ENCODE results near the gene NPHP4. TPM values are rescaled to one million over a fixed set of nuclear protein-coding genes. Genes with fewer than 3 reads are reported as not detected.

NPHP4 gene
- total RNA-seq, 1 donor, result 8.0 TPM

DNA sequence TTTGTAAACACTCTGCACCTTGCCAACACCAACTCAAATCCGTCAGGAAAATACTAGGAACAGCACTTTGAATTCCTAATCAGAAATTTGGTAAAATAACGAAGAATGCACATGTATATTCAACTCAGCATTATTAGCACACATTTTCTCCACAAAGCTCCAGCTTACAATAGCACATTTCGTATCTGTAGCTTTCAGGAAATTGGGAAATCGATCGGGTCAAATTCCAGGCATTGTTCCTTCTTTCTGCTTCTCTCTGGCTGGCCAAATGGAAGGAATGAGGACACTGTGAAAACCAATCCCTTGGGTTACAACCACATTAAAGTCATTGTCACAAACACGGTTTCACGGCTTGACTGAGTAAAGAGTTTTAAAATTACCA is 58.6 kb downstream of the NPHP4 start:
- TF ChIP-seq, protein P1, sequence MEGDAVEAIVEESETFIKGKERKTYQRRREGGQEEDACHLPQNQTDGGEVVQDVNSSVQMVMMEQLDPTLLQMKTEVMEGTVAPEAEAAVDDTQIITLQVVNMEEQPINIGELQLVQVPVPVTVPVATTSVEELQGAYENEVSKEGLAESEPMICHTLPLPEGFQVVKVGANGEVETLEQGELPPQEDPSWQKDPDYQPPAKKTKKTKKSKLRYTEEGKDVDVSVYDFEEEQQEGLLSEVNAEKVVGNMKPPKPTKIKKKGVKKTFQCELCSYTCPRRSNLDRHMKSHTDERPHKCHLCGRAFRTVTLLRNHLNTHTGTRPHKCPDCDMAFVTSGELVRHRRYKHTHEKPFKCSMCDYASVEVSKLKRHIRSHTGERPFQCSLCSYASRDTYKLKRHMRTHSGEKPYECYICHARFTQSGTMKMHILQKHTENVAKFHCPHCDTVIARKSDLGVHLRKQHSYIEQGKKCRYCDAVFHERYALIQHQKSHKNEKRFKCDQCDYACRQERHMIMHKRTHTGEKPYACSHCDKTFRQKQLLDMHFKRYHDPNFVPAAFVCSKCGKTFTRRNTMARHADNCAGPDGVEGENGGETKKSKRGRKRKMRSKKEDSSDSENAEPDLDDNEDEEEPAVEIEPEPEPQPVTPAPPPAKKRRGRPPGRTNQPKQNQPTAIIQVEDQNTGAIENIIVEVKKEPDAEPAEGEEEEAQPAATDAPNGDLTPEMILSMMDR (IDR thresholded peaks at IDR 0.05; ENCODE audit: extremely low read depth, low read depth, low read length), result no peak
- H3K27me3 ChIP-seq (ENCODE audit: insufficient read depth, low read length), result no peaks in the 10 kb centered on the region
- H4K20me1 ChIP-seq (ENCODE audit: insufficient read depth, low read length), result peaks cover 2% of the 10 kb centered on the region
- no peak overlapping the region for H3K27ac ChIP-seq (ENCODE audit: low read depth, low read length)
- no peaks in the 10 kb centered on the region for H3K9me3 ChIP-seq (ENCODE audit: low read depth, low read length)
- H3K4me2 ChIP-seq (ENCODE audit: insufficient read depth, low read length), result peak overlapping the region; percentile 16
- no peak overlapping the region for H2AFZ ChIP-seq (ENCODE audit: low read length)
- peaks cover 12% of the 10 kb centered on the region for H3K36me3 ChIP-seq (ENCODE audit: insufficient read depth, low read length)
- H3K79me2 ChIP-seq (ENCODE audit: insufficient read depth, low read length), result no peaks in the 10 kb centered on the region
- H3K4me3 ChIP-seq (ENCODE audit: insufficient read depth, low read length), result no peak overlapping the region
- DNase-seq (ENCODE audit: insufficient read length, low spot score, missing footprints), result peak; percentile 10
- peaks cover 13% of the 10 kb centered on the region for H3K4me1 ChIP-seq (ENCODE audit: insufficient read depth, low read length)

DNA sequence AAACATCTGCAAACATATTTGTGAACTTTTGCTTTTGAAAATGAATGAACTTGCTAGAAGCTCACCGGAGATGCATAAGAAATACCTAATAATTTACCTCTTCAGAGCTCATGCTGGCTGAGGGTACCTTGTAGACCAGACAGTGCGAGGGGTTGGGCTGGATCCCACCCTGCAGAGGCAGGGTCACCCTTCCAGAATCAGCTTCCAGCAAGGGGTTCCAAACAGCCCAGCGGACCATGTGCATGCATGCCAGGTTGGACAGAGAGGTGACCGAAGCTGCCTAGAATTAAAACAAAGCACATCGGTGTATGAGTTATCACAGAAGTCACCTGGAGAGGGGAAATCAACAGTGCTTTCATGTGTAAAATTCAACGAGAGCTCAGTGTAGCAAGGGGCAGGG is 59.2 kb downstream of the NPHP4 start:
- Histone ChIP-seq H3K4me3 (ENCODE audit: insufficient read depth, low read length) (no peak overlapping the region), H3K4me1 (ENCODE audit: insufficient read depth, low read length) (peaks cover 8% of the 10 kb centered on the region), H3K4me2 (ENCODE audit: insufficient read depth, low read length) (no peak overlapping the region), H3K9me3 (ENCODE audit: low read depth, low read length) (no peaks in the 10 kb centered on the region), H3K36me3 (ENCODE audit: insufficient read depth, low read length) (peaks cover 12% of the 10 kb centered on the region), H3K27ac (ENCODE audit: low read depth, low read length) (no peak overlapping the region), H3K27me3 (ENCODE audit: insufficient read depth, low read length) (no peaks in the 10 kb centered on the region), H3K79me2 (ENCODE audit: insufficient read depth, low read length) (no peaks in the 10 kb centered on the region), H4K20me1 (ENCODE audit: insufficient read depth, low read length) (no peaks in the 10 kb centered on the region), H2AFZ (ENCODE audit: low read length) (no peak overlapping the region)
- no peak for DNase-seq (ENCODE audit: insufficient read length, low spot score, missing footprints)
- TF ChIP-seq, protein P1 (IDR thresholded peaks at IDR 0.05; ENCODE audit: extremely low read depth, low read depth, low read length), result no peak

DNA sequence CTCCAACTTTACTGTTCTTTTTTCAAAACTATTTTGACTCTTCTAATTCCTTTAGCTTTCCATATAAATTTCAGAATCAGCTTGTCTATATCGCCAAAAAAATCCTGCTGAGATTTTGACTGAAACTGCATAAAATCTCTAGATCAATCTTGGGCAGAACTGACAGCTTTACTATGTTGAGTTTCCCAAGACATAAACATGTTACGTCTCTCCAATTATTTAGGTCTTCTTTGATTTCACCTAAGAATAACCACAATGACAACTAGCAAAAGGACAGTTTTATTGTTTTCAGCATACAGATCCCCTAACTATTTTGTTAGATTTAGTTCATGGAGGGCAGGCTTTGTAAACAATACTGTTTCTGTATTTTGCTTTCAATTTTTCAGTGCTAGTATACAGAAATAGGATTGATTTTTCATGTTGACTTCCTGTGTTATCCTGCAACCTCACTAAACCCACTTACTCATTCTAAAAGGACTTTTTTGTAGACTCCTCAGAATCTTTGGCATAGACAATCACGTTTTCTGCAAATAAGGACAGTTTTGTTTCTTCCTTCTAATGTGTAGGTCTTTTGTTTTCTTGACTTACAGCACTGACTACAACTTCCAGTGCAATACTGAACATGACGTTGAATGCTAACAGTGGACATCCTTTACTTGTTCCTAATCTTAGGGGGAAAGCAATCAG is 63.4 kb downstream of the NPHP4 start:
- no peak overlapping the region for H3K27ac ChIP-seq (ENCODE audit: low read depth, low read length)
- H3K27me3 ChIP-seq (ENCODE audit: insufficient read depth, low read length), result no peaks in the 10 kb centered on the region
- TF ChIP-seq, protein P1 (IDR thresholded peaks at IDR 0.05; ENCODE audit: extremely low read depth, low read depth, low read length), result no peak
- H3K79me2 ChIP-seq (ENCODE audit: insufficient read depth, low read length), result no peaks in the 10 kb centered on the region
- no peaks in the 10 kb centered on the region for H3K9me3 ChIP-seq (ENCODE audit: low read depth, low read length)
- no peak overlapping the region for H2AFZ ChIP-seq (ENCODE audit: low read length)
- peak; percentile 38 for DNase-seq (ENCODE audit: insufficient read length, low spot score, missing footprints)
- H3K36me3 ChIP-seq (ENCODE audit: insufficient read depth, low read length), result peaks cover 12% of the 10 kb centered on the region
- no peak overlapping the region for H3K4me2 ChIP-seq (ENCODE audit: insufficient read depth, low read length)
- H3K4me1 ChIP-seq (ENCODE audit: insufficient read depth, low read length), result peaks cover 5% of the 10 kb centered on the region
- H4K20me1 ChIP-seq (ENCODE audit: insufficient read depth, low read length), result no peaks in the 10 kb centered on the region
- H3K4me3 ChIP-seq (ENCODE audit: insufficient read depth, low read length), result no peak overlapping the region

DNA sequence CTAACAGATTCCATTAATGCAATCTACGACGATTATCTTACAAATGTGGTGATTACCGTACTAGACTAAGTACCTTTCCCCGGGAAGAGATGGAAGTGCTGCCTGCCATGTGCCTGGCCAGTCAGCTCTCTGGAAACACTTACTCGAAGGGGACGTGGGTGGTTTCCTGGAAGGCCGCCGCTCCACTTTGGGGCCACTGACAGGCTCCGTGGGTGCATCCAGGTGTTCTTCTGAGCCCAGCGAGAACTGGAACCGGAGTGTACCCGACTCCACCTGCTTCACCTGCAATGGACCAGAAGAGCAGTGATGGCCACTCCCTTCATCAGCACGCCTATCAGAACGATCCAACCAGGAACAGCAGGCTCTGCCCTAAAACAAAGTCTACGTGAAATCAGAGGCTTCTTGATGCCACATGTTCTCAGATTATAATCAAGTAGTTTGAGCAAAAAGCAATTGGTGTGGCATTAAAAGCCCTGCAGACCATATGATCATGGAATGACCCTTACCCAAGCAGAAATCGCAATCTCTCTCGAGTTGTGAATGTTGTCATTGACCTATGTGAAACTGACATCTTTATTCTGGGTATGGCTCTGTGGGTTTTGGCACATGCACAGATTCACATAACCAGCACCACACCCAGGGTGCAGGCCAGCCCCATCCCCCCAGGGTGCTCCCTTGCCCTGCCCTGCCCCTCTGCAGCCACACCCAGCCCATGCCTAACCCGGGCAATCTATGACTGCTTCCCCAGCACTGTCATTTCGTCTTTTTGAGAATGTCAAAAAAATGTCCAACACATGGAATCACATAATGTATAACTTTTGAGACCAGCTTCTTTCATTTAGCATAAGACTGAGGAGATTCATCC is 64.5 kb downstream of the NPHP4 start:
- Histone ChIP-seq H3K4me3 (ENCODE audit: insufficient read depth, low read length) (no peak overlapping the region), H3K4me1 (ENCODE audit: insufficient read depth, low read length) (no peaks in the 10 kb centered on the region), H3K36me3 (ENCODE audit: insufficient read depth, low read length) (peaks cover 7% of the 10 kb centered on the region), H3K4me2 (ENCODE audit: insufficient read depth, low read length) (no peak overlapping the region), H3K27ac (ENCODE audit: low read depth, low read length) (no peak overlapping the region), H3K9me3 (ENCODE audit: low read depth, low read length) (no peaks in the 10 kb centered on the region), H3K79me2 (ENCODE audit: insufficient read depth, low read length) (no peaks in the 10 kb centered on the region), H4K20me1 (ENCODE audit: insufficient read depth, low read length) (no peaks in the 10 kb centered on the region), H3K27me3 (ENCODE audit: insufficient read depth, low read length) (no peaks in the 10 kb centered on the region), H2AFZ (ENCODE audit: low read length) (no peak overlapping the region)
- peak; percentile 69 for DNase-seq (ENCODE audit: insufficient read length, low spot score, missing footprints)
- TF ChIP-seq, protein P1 (IDR thresholded peaks at IDR 0.05; ENCODE audit: extremely low read depth, low read depth, low read length), result no peak
